GM10847 (cell line): ENCODE measurements around the gene ORM2.

ENCODE experiments used
- POLR2A ChIP-seq: IDR thresholded peaks from 2 replicates; pipeline ENCODE4 v1.6.1; 2011; ENCODE audit not compliant: insufficient read length; ENCODE audit errors: extremely low read depth

The ORM2 gene

GRCh38 chr9:114341991-114342390 is 12.3 kb downstream of the ORM2 start:
- no peak for TF ChIP-seq POLR2A

DNA sequence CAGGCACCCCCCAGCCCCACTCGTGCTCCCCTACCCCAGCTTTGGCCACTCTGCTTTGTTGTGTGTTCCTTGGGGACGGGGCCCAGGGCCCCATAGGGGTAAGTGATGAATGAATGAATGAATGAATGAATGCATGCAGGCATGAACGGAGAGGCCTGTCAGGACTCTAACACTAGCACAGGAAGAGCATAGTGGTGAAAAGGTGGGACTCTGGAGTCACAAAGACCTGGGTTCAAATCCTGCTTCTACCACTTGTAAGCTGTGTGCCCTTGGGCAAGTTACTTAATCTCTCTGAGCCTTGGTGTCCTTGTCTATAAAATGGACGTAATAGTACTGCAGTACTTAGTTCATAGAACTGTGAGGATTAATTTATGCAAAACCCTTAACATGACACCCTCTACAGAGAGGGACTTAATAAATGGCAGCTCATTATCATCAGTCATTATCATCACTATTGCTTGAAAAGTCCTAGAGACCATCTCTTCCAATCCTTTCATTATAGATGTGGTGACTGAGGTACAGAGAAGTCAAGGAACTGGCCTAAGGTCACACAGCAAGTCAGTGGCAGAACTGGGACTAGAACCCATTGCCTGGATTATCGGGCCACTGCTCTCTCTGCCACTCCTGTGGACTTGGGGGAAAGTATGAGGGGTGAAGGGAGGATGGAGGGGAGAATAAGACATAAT is 13.2 kb downstream of the ORM2 start:
- TF ChIP-seq POLR2A = no peak

DNA sequence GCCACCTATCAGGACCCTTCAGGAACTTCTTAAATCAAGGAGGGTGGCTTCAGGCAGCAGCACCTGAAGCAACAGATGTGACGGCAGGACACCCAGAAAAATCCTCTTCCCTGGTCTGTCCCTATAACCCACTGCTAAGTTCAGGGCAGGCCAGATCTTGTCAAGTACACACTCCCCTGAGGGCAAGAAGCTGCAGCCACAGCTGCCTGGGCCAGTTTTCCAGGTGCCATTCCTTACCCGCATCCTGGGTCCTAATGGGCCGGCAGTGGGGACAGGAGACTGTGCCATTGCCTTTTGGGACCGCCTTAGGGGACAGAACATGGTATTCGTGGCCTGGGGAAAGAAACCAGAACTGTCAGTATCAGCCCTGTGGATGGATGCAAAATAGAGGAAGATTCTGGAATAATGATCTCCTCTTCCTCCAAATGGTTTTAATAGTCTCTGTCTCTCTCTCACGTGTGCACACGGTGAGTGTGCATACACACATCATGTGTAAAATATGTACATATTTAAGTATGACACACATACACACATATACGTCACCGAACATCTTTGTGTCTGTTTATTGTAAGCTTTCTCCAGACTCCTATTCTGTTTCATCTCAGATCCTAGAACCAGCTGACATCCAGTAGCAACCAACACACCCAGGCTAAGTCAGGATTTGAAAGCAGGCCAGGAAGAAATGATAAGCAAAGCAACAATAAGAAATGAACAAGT is 14.0 kb downstream of the ORM2 start:
- TF ChIP-seq POLR2A = no peak

- no peak for TF ChIP-seq POLR2A
Measured at GRCh38 chr9:114344188-114344566, 14.5 kb downstream of the ORM2 start.

DNA sequence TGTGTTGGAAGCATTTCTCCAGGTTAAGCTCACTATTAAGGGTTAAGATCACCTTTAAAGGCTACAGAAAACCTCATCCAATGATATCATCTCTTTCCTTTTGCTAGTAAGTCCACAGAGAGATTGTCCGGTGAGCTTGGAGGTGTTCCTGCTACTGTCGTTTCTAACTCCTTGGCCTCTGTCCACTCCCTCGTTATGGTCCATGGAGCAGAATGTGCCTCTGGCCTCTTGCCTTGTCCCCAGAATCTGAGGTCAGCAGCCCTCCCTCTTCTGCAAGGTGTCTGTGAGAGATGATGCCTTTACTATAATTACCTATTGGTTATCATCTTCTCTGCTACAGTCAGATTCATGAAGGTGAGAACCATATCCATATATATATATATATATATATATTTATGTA is 15.0 kb downstream of the ORM2 start:
- TF ChIP-seq POLR2A = no peak

- TF ChIP-seq POLR2A = no peak
Measured at GRCh38 chr9:114345493-114346065, 15.9 kb downstream of the ORM2 start.

DNA sequence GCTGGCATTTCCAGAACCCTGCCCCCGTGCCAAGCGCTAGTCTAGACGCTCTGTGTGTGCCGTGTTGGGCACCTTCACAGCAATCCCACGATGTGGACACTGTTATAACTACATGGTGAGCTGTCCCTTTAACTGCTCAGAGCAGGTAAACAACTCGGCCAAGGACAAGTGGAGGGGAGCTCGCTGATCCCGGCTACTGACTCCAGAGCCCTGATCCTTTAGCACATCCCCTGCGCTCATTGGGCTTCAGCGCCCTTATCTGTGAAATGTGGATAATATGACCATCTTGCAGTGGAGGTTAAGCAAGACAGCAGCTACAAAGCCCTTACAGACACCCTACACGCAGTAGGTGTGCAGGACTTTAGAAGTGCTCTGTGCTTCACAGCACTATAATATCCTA is 16.5 kb downstream of the ORM2 start:
- no peak for TF ChIP-seq POLR2A

DNA sequence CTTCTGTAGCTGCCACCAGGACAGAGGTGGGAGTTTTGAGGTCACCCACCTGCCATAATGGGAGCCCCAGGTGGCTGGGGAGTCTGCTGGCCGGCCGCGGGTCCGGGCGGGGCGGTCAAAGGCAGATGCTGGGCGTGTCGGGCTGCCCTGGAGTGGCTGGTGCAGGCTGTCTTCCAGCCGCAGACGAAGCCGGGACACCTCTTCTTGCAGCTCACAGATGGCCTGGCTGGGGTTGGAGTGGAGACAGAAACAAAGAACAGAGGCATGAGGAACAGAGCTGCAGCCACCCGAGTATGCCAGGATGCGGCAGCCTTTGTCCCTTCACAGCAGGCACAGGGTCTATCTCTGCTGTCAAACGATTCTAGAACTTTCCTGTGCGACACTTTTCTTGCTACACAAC is 18.0 kb downstream of the ORM2 start:
- no peak for TF ChIP-seq POLR2A

DNA sequence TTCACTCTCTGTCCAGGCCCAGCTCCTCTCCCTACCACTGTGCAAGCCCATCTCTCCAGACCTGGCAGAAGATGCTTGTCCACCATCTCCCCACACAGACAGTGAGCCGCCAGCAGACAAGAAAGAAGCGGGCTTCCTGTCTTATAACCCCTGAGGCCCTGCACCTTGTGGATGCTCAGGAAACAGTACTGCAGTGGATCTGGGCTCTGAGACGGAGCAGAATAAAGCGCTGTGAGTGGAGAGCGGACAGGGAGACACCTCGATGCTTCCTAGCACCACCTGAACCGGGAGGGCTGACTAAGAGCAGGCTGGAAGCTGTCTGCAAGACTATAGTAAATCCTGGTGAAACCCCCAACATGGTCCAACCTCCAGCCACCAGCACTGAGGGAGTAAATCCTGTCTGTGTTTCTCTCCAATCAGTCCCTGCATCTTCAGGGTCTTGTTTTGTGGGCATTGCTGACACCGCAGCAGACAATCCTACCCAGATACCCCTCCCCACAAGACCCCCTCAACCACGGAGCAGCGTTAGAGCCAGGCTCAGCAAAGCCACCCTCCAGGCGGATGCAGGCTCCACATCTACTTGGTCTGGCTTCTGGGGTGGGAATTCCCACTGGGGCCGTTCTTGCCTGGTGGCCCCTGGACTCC is 18.7 kb downstream of the ORM2 start:
- no peak for TF ChIP-seq POLR2A

DNA sequence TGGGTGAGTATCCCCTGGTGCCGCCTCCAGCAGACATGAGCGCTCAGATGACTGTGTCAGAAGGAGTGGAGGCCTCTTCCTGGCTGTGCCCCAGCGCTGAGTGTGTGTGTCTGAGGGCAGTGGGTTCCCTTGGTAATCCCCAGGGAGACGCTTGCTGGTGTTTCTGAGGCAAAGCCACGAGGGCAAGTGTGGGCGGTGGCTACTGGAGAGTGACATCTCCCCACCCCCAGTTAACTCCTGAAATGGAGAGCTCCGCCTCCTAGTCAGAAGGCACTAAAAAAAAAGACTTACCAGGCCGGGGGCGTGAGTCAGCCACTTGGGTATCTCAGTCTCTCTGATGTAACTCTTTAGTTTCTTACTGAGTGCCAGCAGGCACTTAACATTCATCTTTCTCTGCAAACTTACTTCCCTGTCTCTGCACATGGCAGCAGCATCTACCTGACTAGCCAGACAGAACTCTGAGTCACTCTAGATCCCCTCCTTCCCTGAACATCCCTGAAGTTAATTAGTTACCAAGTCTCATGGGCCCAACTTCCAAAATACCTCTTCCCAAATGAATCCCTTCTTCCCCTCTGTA is 19.3 kb downstream of the ORM2 start:
- no peak for TF ChIP-seq POLR2A

DNA sequence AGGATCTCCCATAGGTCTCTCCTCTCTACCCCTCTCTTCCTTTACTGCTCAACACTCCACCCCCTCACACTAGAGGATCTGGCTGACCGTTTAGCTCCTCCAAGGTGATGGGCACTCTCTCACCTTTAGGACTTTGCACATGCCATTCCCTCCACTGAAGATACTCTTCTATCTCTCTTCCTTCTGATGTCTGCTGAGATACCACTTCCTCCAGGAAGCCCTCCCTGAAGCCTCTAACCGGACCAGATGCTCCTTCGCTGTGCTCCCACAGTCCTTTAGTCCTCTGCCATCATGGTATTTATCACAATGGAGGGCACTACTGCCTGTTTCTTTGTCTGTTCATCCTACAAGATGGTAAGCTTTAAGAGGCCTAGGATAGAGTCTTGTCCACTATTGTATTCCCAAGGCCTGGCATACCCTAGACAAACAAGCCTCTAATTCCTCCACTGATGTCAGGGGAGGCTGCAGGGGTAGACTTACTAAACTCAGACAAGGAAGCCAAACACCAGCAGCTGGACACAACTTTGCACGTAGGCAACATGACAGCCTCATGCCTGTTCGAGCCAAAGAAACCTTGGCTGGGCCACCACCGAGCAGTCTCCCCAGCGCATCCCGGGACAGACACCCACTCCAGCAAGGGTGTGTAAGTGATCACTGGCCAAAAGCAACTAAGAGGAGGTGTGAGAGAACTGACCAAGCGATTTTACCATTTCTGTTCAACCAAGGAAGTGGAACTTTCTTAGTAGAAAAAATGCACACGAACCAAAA is 20.2 kb downstream of the ORM2 start:
- no peak for TF ChIP-seq POLR2A

DNA sequence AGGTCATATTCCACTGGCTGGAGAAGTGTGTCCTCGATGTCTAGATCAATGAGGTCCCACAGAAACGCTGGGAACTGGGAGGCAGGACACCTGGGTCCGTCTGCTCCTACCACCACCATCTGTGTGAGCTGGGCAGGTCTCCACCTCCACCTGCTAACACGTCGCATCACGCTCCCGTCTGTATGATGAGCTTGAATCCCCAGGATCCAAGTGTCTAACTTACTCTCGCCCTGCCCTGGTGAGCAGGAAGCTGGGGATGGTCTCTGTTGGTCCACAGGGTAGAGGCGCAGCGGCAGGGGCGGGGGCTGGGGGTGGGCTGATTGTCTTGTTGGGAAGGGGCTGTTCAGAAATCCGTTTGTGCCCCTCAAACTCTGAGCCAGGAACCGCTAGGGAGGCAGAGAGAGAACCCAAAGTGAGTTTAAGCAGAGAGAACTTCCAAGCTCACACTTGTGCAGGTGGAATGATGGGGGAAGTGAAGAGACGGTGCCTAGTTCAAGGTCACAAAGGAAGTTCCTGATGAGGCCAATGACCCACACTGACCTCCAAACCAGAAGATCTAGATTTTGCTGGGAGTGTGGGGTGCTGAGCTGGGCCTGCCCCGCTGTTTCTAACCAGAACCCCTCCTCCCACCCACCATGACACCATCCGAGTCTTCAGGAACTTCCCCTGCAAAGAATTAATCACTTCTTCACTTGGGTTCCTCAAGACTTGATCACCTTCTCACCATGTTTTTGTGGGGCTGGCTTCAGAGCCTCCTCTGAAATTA is 21.1 kb downstream of the ORM2 start:
- TF ChIP-seq POLR2A = no peak

GRCh38 chr9:114351932-114352331 is 22.3 kb downstream of the ORM2 start:
- no peak for TF ChIP-seq POLR2A

DNA sequence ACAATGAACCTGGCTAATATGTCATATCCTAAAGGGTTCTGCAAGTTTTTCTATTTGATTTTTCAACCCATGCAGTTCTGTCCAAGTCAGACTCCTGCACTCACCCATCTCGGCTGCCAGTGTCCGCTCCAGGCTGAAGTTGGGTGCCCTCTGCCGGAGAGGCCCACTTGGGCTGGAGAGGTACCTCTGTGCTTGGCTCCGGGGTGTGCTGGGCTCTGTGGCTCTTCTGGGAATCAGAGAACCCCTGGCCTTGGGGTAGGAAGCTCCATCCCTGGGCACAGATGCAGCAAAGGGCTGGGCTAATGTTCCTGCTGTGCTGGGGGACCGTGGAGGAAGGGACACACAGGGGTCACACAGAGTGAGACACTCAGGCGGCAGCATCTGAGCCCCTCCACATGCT is 26.2 kb downstream of the ORM2 start:
- no peak for TF ChIP-seq POLR2A
